Vagina (tissue), 2 donors: ENCODE measurements around the gene FLNB. TPM values are rescaled to one million over a fixed set of nuclear protein-coding genes. Genes with fewer than 3 reads are reported as not detected.

Experiments used
- DNase-seq, 2 donors: peaks; one replicate each; pipeline ENCODE4 v3.0.0-alpha.2; 2017; ENCODE audit errors: extremely low spot score in 2 of 2
- H3K27ac ChIP-seq: fragments of 200-600 bp; sonication (generic); one replicate; pipeline ENCODE4 v1.5.1; 2019
- H3K27me3 ChIP-seq: fragments of 200-600 bp; sonication (generic); one replicate; pipeline ENCODE4 v1.5.1; 2019
- H3K36me3 ChIP-seq, 2 donors: fragments of 200-600 bp; sonication (generic); one replicate each; pipeline ENCODE4 v1.5.1; 2017 to 2019
- H3K4me1 ChIP-seq: fragments of 200-600 bp; sonication (generic); one replicate; pipeline ENCODE4 v1.5.1; 2019
- H3K4me3 ChIP-seq, 2 donors: fragments of 200-600 bp; sonication (generic); 1 replicate in 1 of 2; 2 replicates in 1 of 2; pipeline ENCODE4 v1.5.1; 2016 to 2019
- H3K9me3 ChIP-seq: fragments of 200-600 bp; sonication (generic); one replicate; pipeline ENCODE4 v1.5.1; 2019
- CTCF ChIP-seq, 3 experiments: fragments of 450-650 bp in 2 of 3; fragments of 200-600 bp in 1 of 3; sonication (generic) in 1 of 3; IDR thresholded peaks; one replicate each; pipeline ENCODE4 v1.5.1; 2017 to 2019; ENCODE audit warnings: antibody characterized with exemption in 3 of 3, mild to moderate bottlenecking in 2 of 3, moderate library complexity in 2 of 3
- POLR2A ChIP-seq, 2 donors: fragments of 450-650 bp; IDR thresholded peaks; one replicate each; pipeline ENCODE4 v1.6.1; 2017; ENCODE audit warnings: antibody characterized with exemption in 2 of 2, mild to moderate bottlenecking in 2 of 2, moderate library complexity in 2 of 2
- POLR2AphosphoS5 ChIP-seq, 2 donors: sonication (generic); formaldehyde crosslinking; IDR thresholded peaks; one replicate each; pipeline ENCODE4 v1.9.0; 2017; ENCODE audit warnings: antibody characterized with exemption in 2 of 2, mild to moderate bottlenecking in 2 of 2, low read depth in 1 of 2; ENCODE audit not compliant: insufficient read depth in 1 of 2
- intact Hi-C: fragments of 100-400 bp; cut with DNase I; formaldehyde crosslinking; loops from one replicate; pipeline ENCODE4 v1.15.1; 2023
- total RNA-seq: library from RNA; depleted of rRNA; stranded (reverse); fragments of >200 nt; gene quantifications from one replicate; pipeline ENCODE4 v1.2.3, GENCODE V29; 2016

The FLNB gene
- total RNA-seq, 1 donor from 2014 or later, result 147 TPM

GRCh38 chr3:57999417-58000115 is 8.7 kb upstream of the FLNB start:
- H3K36me3 ChIP-seq, result no peaks in the 10 kb centered on the region
- H3K4me1 ChIP-seq, result peaks cover 11% of the 10 kb centered on the region
- no peak for DNase-seq
- no peak overlapping the region for H3K27ac ChIP-seq
- H3K9me3 ChIP-seq, result no peaks in the 10 kb centered on the region
- TF ChIP-seq POLR2AphosphoS5 (IDR thresholded peaks at IDR 0.05; ENCODE audit: insufficient read depth in 1 of 2, low read depth in 1 of 2), result no peak
- no peak for TF ChIP-seq POLR2A (IDR thresholded peaks at IDR 0.05)
- no peak for TF ChIP-seq CTCF (IDR thresholded peaks at IDR 0.05)
- H3K27me3 ChIP-seq, result no peaks in the 10 kb centered on the region
- no peak overlapping the region for H3K4me3 ChIP-seq
- intact Hi-C loops, result no loop called here

- H3K4me1 ChIP-seq, result peaks cover 11% of the 10 kb centered on the region
- intact Hi-C loops, result no loop called here
- H3K27me3 ChIP-seq, result no peaks in the 10 kb centered on the region
- DNase-seq, result no peak
- TF ChIP-seq POLR2A (IDR thresholded peaks at IDR 0.05), result no peak
- TF ChIP-seq CTCF (IDR thresholded peaks at IDR 0.05), result no peak
- TF ChIP-seq POLR2AphosphoS5 (IDR thresholded peaks at IDR 0.05; ENCODE audit: insufficient read depth in 1 of 2, low read depth in 1 of 2), result no peak
- H3K4me3 ChIP-seq, result no peak overlapping the region
- H3K27ac ChIP-seq, result no peak overlapping the region
- no peaks in the 10 kb centered on the region for H3K36me3 ChIP-seq
- no peaks in the 10 kb centered on the region for H3K9me3 ChIP-seq
Observed at GRCh38 chr3:58000306-58001085, 7.7 kb upstream of the FLNB start.

DNA sequence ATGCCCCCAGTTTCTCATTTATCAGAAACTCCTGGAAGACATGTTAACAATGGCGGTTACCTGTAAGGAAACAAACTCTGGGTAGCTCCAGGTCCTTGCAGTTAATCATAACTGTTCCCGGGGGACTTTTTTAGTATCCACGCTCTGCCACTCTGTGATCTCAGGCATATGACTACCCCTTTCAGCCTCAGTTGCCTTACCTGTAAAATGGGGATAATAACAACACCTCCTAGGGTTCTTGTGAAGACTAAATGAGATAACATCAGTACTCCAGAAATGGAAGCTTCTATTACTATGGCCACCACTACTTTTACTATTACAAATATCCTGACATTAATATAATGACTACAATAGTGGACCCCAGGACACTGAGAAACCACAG is 7.1 kb upstream of the FLNB start:
- H3K4me1 ChIP-seq, result peaks cover 11% of the 10 kb centered on the region
- no peaks in the 10 kb centered on the region for H3K36me3 ChIP-seq
- DNase-seq, result no peak
- no peak overlapping the region for H3K4me3 ChIP-seq
- H3K27ac ChIP-seq, result no peak overlapping the region
- intact Hi-C loops, result no loop called here
- no peaks in the 10 kb centered on the region for H3K9me3 ChIP-seq
- no peak for TF ChIP-seq POLR2AphosphoS5 (IDR thresholded peaks at IDR 0.05; ENCODE audit: insufficient read depth in 1 of 2, low read depth in 1 of 2)
- TF ChIP-seq CTCF (IDR thresholded peaks at IDR 0.05), result no peak
- TF ChIP-seq POLR2A (IDR thresholded peaks at IDR 0.05), result no peak
- no peaks in the 10 kb centered on the region for H3K27me3 ChIP-seq

- peaks cover 11% of the 10 kb centered on the region for H3K4me1 ChIP-seq
- TF ChIP-seq CTCF (IDR thresholded peaks at IDR 0.05) (no peak), POLR2A (IDR thresholded peaks at IDR 0.05) (no peak), POLR2AphosphoS5 (IDR thresholded peaks at IDR 0.05; ENCODE audit: insufficient read depth in 1 of 2, low read depth in 1 of 2) (no peak)
- intact Hi-C loops, result no loop called here
- H3K4me3 ChIP-seq, result no peak overlapping the region
- H3K27me3 ChIP-seq, result no peaks in the 10 kb centered on the region
- DNase-seq, result no peak
- no peaks in the 10 kb centered on the region for H3K36me3 ChIP-seq
- H3K9me3 ChIP-seq, result no peaks in the 10 kb centered on the region
- H3K27ac ChIP-seq, result no peak overlapping the region
Observed at GRCh38 chr3:58001979-58002378, 6.2 kb upstream of the FLNB start.

DNA sequence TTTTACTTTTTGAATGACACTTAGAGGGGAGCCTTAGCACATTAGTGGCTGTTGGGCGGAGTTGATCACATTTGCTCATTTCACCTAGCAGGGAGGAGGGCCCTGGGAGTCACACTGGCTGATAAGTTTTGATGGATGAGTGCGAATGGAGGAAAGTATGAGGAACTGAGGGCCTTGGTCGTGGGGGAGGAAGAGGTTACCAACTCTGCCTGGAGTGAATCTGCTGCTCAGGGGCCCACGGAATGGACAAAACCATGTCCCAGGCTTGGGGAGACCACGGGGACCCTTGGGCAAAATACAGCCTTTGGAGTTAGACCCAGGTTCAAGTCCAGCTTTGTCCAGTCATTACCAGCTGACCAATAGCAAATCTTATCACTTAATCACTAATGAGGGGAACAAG is 5.1 kb upstream of the FLNB start:
- H3K27ac ChIP-seq, result no peak overlapping the region
- TF ChIP-seq CTCF (IDR thresholded peaks at IDR 0.05), result no peak
- TF ChIP-seq POLR2AphosphoS5 (IDR thresholded peaks at IDR 0.05; ENCODE audit: insufficient read depth in 1 of 2, low read depth in 1 of 2), result no peak
- TF ChIP-seq POLR2A (IDR thresholded peaks at IDR 0.05), result no peak
- H3K4me3 ChIP-seq, result no peak overlapping the region
- H3K36me3 ChIP-seq, result no peaks in the 10 kb centered on the region
- no peak for DNase-seq
- no peaks in the 10 kb centered on the region for H3K27me3 ChIP-seq
- intact Hi-C loops, result no loop called here
- H3K9me3 ChIP-seq, result no peaks in the 10 kb centered on the region
- H3K4me1 ChIP-seq, result peaks cover 11% of the 10 kb centered on the region
